DOHH2 (cell line): Measurements from ENCODE around the gene UNC13B.

Experiments used
- H3F3A ChIP-seq: fragments of 200-600 bp; sonication (generic), shearing (Covaris generic); 2 replicates; pipeline ENCODE4 v1.6.0; 2016; ENCODE audit warnings: antibody characterized with exemption, mild to moderate bottlenecking; ENCODE audit not compliant: control insufficient read depth, insufficient read depth
- H3K27ac ChIP-seq: fragments of 200-600 bp; sonication (generic); 2 replicates; pipeline ENCODE4 v1.5.1; 2014; ENCODE audit warnings: low read depth, mild to moderate bottlenecking, low read length, moderate library complexity
- H3K27me3 ChIP-seq: fragments of 200-600 bp; sonication (generic); 2 replicates; pipeline ENCODE4 v1.6.1; 2014; ENCODE audit warnings: mild to moderate bottlenecking, low read length, mixed read lengths; ENCODE audit not compliant: control insufficient read depth
- H3K36me3 ChIP-seq: fragments of 200-600 bp; sonication (generic); 2 replicates; pipeline ENCODE4 v1.6.1; 2014; ENCODE audit warnings: mild to moderate bottlenecking, low read length, moderate library complexity, mixed read lengths; ENCODE audit not compliant: control insufficient read depth
- H3K4me1 ChIP-seq: fragments of 200-600 bp; sonication (generic); 2 replicates; pipeline ENCODE4 v1.6.1; 2014; ENCODE audit warnings: mild to moderate bottlenecking, low read length, mixed read lengths; ENCODE audit not compliant: control insufficient read depth
- H3K4me2 ChIP-seq: fragments of 200-600 bp; sonication (generic); 2 replicates; pipeline ENCODE4 v1.6.0; 2014; ENCODE audit warnings: mild to moderate bottlenecking, low read length, moderate library complexity
- H3K4me3 ChIP-seq: fragments of 200-600 bp; sonication (generic); 2 replicates; pipeline ENCODE4 v1.5.1; 2014; ENCODE audit warnings: mild to moderate bottlenecking, low read length, mixed read lengths
- H3K79me2 ChIP-seq: fragments of 200-600 bp; sonication (generic); 2 replicates; pipeline ENCODE4 v1.6.1; 2014; ENCODE audit warnings: mild to moderate bottlenecking, low read length, mixed read lengths; ENCODE audit not compliant: control insufficient read depth
- H3K9me2 ChIP-seq: fragments of 200-600 bp; sonication (generic); replicated peaks from 2 replicates; pipeline ENCODE4 v1.6.1; 2014; ENCODE audit warnings: mild to moderate bottlenecking, low read length, mixed read lengths; ENCODE audit not compliant: control insufficient read depth
- H3K9me3 ChIP-seq: fragments of 200-600 bp; sonication (generic); 2 replicates; pipeline ENCODE4 v1.6.1; 2014; ENCODE audit warnings: antibody characterized with exemption, low read length, mixed read lengths; ENCODE audit not compliant: control insufficient read depth, insufficient read depth
- H4K20me1 ChIP-seq: fragments of 200-600 bp; sonication (generic); 2 replicates; pipeline ENCODE4 v1.6.0; 2014; ENCODE audit warnings: low read depth, mild to moderate bottlenecking, antibody characterized with exemption, low read length, moderate library complexity; ENCODE audit not compliant: control insufficient read depth, insufficient read depth
- CTCF ChIP-seq: fragments of 200-600 bp; sonication (generic); IDR thresholded peaks from one replicate; pipeline ENCODE4 v1.5.1; 2014; ENCODE audit warnings: antibody characterized with exemption, mild to moderate bottlenecking, low read depth, low read length; ENCODE audit not compliant: poor library complexity, severe bottlenecking
- EZH2phosphoT487 ChIP-seq: fragments of 200-600 bp; sonication (generic); IDR thresholded peaks from 2 replicates; pipeline ENCODE4 v1.6.1; 2017; ENCODE audit warnings: borderline replicate concordance, mild to moderate bottlenecking, antibody characterized with exemption, low read length, moderate library complexity, mixed read lengths

UNC13B gene

GRCh38 chr9:35277171-35277520, 115.3 kb downstream of the UNC13B start:
- no peak overlapping the region for H3K4me3 ChIP-seq
- H3F3A ChIP-seq = no peaks in the 10 kb centered on the region
- no peaks in the 10 kb centered on the region for H3K79me2 ChIP-seq
- H3K9me3 ChIP-seq = no peaks in the 10 kb centered on the region
- H3K27me3 ChIP-seq = peaks cover 30% of the 10 kb centered on the region
- H3K27ac ChIP-seq = no peak overlapping the region
- no peaks in the 10 kb centered on the region for H3K9me2 ChIP-seq
- H3K4me1 ChIP-seq = no peaks in the 10 kb centered on the region
- H4K20me1 ChIP-seq = no peaks in the 10 kb centered on the region
- TF ChIP-seq EZH2phosphoT487 (no peak), CTCF (no peak)
- H3K4me2 ChIP-seq = no peak overlapping the region
- no peaks in the 10 kb centered on the region for H3K36me3 ChIP-seq

DNA sequence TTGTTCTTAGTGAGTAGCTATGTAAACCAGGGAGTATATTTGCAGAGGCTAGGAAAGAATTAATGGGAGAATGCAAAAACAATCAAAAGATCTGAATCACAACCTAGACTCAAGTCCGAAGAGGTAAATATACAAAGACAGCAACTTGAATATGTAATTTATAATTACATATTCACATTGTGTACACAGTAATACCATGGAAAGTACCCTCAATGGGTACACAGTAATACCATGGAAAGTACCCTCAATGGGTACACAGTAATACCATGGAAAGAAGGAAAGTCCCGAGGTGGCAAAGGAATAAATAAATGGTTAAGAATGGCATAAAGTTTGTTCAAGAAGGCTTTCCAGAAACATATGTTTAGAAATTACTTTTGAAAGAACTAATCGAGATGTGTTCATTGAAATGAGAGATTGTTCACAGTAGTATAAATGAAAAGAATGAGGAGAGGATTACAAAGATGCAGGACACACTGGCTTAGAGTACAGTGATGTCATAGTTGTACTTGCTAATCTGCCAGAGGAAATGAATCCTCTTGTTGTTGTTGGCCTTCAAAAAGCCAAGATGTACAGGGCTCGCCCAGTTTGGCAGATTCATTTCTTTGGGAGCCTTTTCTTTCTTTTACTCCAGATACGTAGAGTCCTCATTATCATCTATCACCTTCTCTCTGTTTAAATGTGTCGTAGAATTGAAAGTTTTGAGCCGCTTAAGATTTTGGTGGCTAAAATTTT, 116.0 kb downstream of the UNC13B start:
- Histone ChIP-seq H3K4me2 (no peak overlapping the region), H3K9me3 (no peaks in the 10 kb centered on the region), H4K20me1 (no peaks in the 10 kb centered on the region), H3K79me2 (no peaks in the 10 kb centered on the region), H3K27ac (no peak overlapping the region), H3F3A (no peaks in the 10 kb centered on the region), H3K4me1 (no peaks in the 10 kb centered on the region), H3K36me3 (no peaks in the 10 kb centered on the region), H3K9me2 (no peaks in the 10 kb centered on the region), H3K4me3 (no peak overlapping the region), H3K27me3 (peaks cover 29% of the 10 kb centered on the region)
- TF ChIP-seq CTCF (no peak), EZH2phosphoT487 (no peak)

GRCh38 chr9:35279946-35280345, 118.1 kb downstream of the UNC13B start:
- Histone ChIP-seq H4K20me1 (no peaks in the 10 kb centered on the region), H3K4me1 (no peaks in the 10 kb centered on the region), H3K27me3 (peaks cover 23% of the 10 kb centered on the region), H3K27ac (no peak overlapping the region), H3K9me3 (no peaks in the 10 kb centered on the region), H3K4me2 (no peak overlapping the region), H3K4me3 (no peak overlapping the region), H3F3A (no peaks in the 10 kb centered on the region), H3K36me3 (no peaks in the 10 kb centered on the region), H3K9me2 (no peaks in the 10 kb centered on the region), H3K79me2 (no peaks in the 10 kb centered on the region)
- TF ChIP-seq EZH2phosphoT487 = no peak
- no peak for TF ChIP-seq CTCF
